Measurements from ENCODE around the gene LPIN2. TPM values are rescaled to one million over a fixed set of nuclear protein-coding genes. Genes with fewer than 3 reads are reported as not detected.

The LPIN2 gene, protein sequence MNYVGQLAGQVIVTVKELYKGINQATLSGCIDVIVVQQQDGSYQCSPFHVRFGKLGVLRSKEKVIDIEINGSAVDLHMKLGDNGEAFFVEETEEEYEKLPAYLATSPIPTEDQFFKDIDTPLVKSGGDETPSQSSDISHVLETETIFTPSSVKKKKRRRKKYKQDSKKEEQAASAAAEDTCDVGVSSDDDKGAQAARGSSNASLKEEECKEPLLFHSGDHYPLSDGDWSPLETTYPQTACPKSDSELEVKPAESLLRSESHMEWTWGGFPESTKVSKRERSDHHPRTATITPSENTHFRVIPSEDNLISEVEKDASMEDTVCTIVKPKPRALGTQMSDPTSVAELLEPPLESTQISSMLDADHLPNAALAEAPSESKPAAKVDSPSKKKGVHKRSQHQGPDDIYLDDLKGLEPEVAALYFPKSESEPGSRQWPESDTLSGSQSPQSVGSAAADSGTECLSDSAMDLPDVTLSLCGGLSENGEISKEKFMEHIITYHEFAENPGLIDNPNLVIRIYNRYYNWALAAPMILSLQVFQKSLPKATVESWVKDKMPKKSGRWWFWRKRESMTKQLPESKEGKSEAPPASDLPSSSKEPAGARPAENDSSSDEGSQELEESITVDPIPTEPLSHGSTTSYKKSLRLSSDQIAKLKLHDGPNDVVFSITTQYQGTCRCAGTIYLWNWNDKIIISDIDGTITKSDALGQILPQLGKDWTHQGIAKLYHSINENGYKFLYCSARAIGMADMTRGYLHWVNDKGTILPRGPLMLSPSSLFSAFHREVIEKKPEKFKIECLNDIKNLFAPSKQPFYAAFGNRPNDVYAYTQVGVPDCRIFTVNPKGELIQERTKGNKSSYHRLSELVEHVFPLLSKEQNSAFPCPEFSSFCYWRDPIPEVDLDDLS
- total RNA-seq (ENCODE audit: low replicate concordance) = 18.2 and 43.7 TPM in 2 replicates

GRCh38 chr18:3013024-3013804, at the start of gene LPIN2:
TSS of gene LPIN2 (minus strand) at chr18:3013144. CDS start at chr18:2960840, 52,304 bp downstream.
- H3K4me3 ChIP-seq (ENCODE audit: low read depth, low read length) = peak within 1 kb of the TSS; percentile 74
- TF ChIP-seq CTCF (IDR thresholded peaks at IDR 0.05; ENCODE audit: insufficient read depth, low read length) = no peak
- peak; percentile 97 for DNase-seq (ENCODE audit: low read depth)

GRCh38 chr18:3061581-3062312, 48.8 kb upstream of the LPIN2 start:
- no peak for DNase-seq (ENCODE audit: low read depth)
- no peak for TF ChIP-seq CTCF (IDR thresholded peaks at IDR 0.05; ENCODE audit: insufficient read depth, low read length)
- no peak overlapping the region for H3K4me3 ChIP-seq (ENCODE audit: low read depth, low read length)

- DNase-seq (ENCODE audit: low read depth) = no peak
- no peak overlapping the region for H3K4me3 ChIP-seq (ENCODE audit: low read depth, low read length)
- no peak for TF ChIP-seq CTCF (IDR thresholded peaks at IDR 0.05; ENCODE audit: insufficient read depth, low read length)
Measured at GRCh38 chr18:3060667-3061580, 48.0 kb upstream of the LPIN2 start.

DNA sequence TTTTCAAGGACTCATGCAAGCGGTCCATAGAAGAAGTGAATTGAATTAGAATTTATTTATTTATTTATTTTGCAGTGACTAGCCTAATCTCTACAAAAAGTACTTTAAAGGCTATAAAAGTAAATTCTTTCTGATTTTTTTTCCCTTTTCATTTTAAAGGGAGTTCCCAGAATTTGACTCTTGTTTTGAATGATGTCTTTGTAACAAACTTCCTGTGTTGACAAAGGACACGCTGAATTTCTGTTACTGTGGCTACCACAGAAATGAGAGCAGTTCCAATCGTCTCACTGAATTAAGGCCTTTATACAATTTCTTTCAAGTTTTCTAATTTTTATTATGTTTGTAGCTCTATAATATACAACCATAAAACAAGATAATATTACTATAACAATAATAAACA, 46.3 kb upstream of the LPIN2 start:
- TF ChIP-seq CTCF (IDR thresholded peaks at IDR 0.05; ENCODE audit: insufficient read depth, low read length) = no peak
- no peak overlapping the region for H3K4me3 ChIP-seq (ENCODE audit: low read depth, low read length)
- DNase-seq (ENCODE audit: low read depth) = no peak

GRCh38 chr18:3058328-3059191, 45.6 kb upstream of the LPIN2 start:
- no peak overlapping the region for H3K4me3 ChIP-seq (ENCODE audit: low read depth, low read length)
- no peak for DNase-seq (ENCODE audit: low read depth)
- TF ChIP-seq CTCF (IDR thresholded peaks at IDR 0.05; ENCODE audit: insufficient read depth, low read length) = no peak

Measured in fibroblast of the aortic adventitia (primary cell).